ENCODE data around the gene DACT2.

DNA sequence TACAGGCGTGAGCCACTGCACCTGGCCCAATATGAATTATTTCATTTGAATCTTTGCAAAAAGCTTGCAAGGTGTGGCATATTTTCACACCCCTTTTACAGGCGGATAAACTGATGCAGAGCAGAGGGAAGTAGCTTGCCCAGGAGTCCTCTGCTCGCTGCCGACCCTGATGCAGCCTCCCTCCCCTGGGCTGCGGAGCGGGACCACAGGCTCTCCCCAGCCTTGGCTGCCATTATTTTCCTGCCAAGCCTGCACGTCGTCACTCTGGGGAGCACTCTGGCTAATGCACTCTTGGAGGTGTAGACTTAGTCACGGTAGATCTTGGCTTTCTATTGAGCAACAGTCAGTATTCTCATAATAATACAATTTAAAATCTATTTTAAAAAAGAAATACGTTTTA lies 34.8 kb upstream of the DACT2 start:
- TF ChIP-seq, protein P1, sequence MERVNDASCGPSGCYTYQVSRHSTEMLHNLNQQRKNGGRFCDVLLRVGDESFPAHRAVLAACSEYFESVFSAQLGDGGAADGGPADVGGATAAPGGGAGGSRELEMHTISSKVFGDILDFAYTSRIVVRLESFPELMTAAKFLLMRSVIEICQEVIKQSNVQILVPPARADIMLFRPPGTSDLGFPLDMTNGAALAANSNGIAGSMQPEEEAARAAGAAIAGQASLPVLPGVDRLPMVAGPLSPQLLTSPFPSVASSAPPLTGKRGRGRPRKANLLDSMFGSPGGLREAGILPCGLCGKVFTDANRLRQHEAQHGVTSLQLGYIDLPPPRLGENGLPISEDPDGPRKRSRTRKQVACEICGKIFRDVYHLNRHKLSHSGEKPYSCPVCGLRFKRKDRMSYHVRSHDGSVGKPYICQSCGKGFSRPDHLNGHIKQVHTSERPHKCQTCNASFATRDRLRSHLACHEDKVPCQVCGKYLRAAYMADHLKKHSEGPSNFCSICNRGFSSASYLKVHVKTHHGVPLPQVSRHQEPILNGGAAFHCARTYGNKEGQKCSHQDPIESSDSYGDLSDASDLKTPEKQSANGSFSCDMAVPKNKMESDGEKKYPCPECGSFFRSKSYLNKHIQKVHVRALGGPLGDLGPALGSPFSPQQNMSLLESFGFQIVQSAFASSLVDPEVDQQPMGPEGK (CRISPR knock-in tag; IDR thresholded peaks at IDR 0.05; ENCODE audit: borderline replicate concordance): no peak
- TF ChIP-seq OSR1 (CRISPR knock-in tag; IDR thresholded peaks at IDR 0.05): no peak
- no peak for TF ChIP-seq ZFP30 (CRISPR knock-in tag; IDR thresholded peaks at IDR 0.05)
- TF ChIP-seq ZNF565 (CRISPR knock-in tag; conservative IDR thresholded peaks at IDR 0.05; ENCODE audit: low read depth): no peak
- TF ChIP-seq TCF4 (CRISPR knock-in tag; IDR thresholded peaks at IDR 0.05; ENCODE audit: borderline replicate concordance): no peak
- TF ChIP-seq BACH2 (CRISPR knock-in tag; IDR thresholded peaks at IDR 0.05; ENCODE audit: borderline replicate concordance): no peak
- TF ChIP-seq SNAI2 (CRISPR knock-in tag; IDR thresholded peaks at IDR 0.05): no peak
- TF ChIP-seq, protein P2, sequence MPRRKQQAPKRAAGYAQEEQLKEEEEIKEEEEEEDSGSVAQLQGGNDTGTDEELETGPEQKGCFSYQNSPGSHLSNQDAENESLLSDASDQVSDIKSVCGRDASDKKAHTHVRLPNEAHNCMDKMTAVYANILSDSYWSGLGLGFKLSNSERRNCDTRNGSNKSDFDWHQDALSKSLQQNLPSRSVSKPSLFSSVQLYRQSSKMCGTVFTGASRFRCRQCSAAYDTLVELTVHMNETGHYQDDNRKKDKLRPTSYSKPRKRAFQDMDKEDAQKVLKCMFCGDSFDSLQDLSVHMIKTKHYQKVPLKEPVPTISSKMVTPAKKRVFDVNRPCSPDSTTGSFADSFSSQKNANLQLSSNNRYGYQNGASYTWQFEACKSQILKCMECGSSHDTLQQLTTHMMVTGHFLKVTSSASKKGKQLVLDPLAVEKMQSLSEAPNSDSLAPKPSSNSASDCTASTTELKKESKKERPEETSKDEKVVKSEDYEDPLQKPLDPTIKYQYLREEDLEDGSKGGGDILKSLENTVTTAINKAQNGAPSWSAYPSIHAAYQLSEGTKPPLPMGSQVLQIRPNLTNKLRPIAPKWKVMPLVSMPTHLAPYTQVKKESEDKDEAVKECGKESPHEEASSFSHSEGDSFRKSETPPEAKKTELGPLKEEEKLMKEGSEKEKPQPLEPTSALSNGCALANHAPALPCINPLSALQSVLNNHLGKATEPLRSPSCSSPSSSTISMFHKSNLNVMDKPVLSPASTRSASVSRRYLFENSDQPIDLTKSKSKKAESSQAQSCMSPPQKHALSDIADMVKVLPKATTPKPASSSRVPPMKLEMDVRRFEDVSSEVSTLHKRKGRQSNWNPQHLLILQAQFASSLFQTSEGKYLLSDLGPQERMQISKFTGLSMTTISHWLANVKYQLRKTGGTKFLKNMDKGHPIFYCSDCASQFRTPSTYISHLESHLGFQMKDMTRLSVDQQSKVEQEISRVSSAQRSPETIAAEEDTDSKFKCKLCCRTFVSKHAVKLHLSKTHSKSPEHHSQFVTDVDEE (CRISPR knock-in tag; IDR thresholded peaks at IDR 0.05): no peak
- TF ChIP-seq TOX (CRISPR knock-in tag; IDR thresholded peaks at IDR 0.05; ENCODE audit: borderline replicate concordance): no peak
